ENCODE results near the gene SLC9A2.

Gene SLC9A2

GRCh38 chr2:102585847-102586404 is 33.4 kb upstream of the SLC9A2 start:
- Histone ChIP-seq H3K79me1 (ENCODE audit: low read length) (no peaks in the 10 kb centered on the region), H3K27ac (ENCODE audit: low read depth, low read length) (no peak overlapping the region), H3K4ac (ENCODE audit: low read depth, low read length) (no peak overlapping the region), H4K8ac (ENCODE audit: low read depth, low read length) (no peak overlapping the region), H3K56ac (ENCODE audit: low read length) (no peak overlapping the region), H3K4me3 (ENCODE audit: low read length) (no peak overlapping the region), H2BK120ac (ENCODE audit: low read depth, low read length) (no peak overlapping the region), H3K18ac (ENCODE audit: low read length) (no peak overlapping the region), H3K9ac (ENCODE audit: low read length) (no peak overlapping the region), H3K27me3 (ENCODE audit: insufficient read depth, low read length, poor library complexity) (no peaks in the 10 kb centered on the region), H2BK15ac (replicated peaks; ENCODE audit: low read depth) (no peak overlapping the region), H4K5ac (ENCODE audit: low read length) (no peak overlapping the region), H3K79me2 (ENCODE audit: control insufficient read depth, insufficient read depth, low read length) (no peaks in the 10 kb centered on the region), H2AK5ac (ENCODE audit: low read length) (no peak overlapping the region), H3K23ac (ENCODE audit: low read length) (no peak overlapping the region), H3K36me3 (ENCODE audit: control insufficient read depth, insufficient read depth, low read length) (no peaks in the 10 kb centered on the region), H3K4me1 (ENCODE audit: control insufficient read depth, low read depth, low read length) (no peaks in the 10 kb centered on the region), H3K4me2 (ENCODE audit: low read length) (no peak overlapping the region), H2BK5ac (ENCODE audit: low read length) (no peak overlapping the region)
- peak; percentile 23 for DNase-seq
- WGBS (ENCODE audit: extremely low coverage, insufficient coverage, low lambda C conversion rate): no CpG with 5 or more reads among the region's 6 CpGs

DNA sequence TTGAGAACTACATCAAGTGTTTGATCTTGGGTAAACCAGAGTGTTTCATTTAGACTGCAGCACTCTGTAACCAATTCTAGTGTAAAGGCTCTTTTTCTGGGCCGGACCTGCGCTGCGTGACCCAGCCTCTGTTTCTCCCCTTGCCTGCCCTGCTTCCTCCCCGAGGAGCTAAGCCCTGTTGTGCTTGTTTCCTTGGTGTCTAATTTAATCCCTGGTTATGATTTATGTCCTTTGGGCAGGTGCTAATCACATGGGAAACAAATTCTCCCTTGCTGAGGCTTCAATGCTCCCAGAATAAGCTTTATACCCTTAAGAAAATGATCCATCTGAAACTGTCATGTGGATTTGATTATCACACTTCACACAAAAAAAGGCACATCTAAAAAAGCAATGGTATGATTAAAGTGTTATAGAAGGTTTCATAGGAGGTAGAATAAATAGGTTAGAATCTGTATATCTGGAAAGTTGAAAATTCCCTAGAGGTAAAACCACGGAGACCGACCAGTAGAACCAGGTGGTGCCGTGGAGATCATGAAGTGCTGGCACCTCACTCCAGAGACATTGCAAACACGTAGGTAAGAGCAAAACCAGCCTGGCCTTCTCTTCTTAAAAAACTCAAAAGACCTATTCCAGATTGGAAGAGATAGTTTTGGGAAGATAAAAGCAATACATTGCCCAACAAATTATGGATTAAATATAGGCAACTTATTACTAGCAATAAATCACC is 31.0 kb upstream of the SLC9A2 start:
- H3K18ac ChIP-seq (ENCODE audit: low read length): no peak overlapping the region
- no peaks in the 10 kb centered on the region for H3K36me3 ChIP-seq (ENCODE audit: control insufficient read depth, insufficient read depth, low read length)
- no peak overlapping the region for H2AK5ac ChIP-seq (ENCODE audit: low read length)
- no peak overlapping the region for H4K5ac ChIP-seq (ENCODE audit: low read length)
- no peak overlapping the region for H3K4me3 ChIP-seq (ENCODE audit: low read length)
- H3K27me3 ChIP-seq (ENCODE audit: insufficient read depth, low read length, poor library complexity): no peaks in the 10 kb centered on the region
- no peak overlapping the region for H3K23ac ChIP-seq (ENCODE audit: low read length)
- no peak overlapping the region for H3K9ac ChIP-seq (ENCODE audit: low read length)
- no peak overlapping the region for H3K4ac ChIP-seq (ENCODE audit: low read depth, low read length)
- no peak overlapping the region for H4K8ac ChIP-seq (ENCODE audit: low read depth, low read length)
- H3K79me1 ChIP-seq (ENCODE audit: low read length): no peaks in the 10 kb centered on the region
- no peak overlapping the region for H2BK5ac ChIP-seq (ENCODE audit: low read length)
- DNase-seq: no peak
- H2BK120ac ChIP-seq (ENCODE audit: low read depth, low read length): no peak overlapping the region
- H3K27ac ChIP-seq (ENCODE audit: low read depth, low read length): no peak overlapping the region
- H2BK15ac ChIP-seq (replicated peaks; ENCODE audit: low read depth): no peak overlapping the region
- H3K4me1 ChIP-seq (ENCODE audit: control insufficient read depth, low read depth, low read length): no peaks in the 10 kb centered on the region
- H3K4me2 ChIP-seq (ENCODE audit: low read length): no peak overlapping the region
- no peak overlapping the region for H3K56ac ChIP-seq (ENCODE audit: low read length)
- WGBS (ENCODE audit: extremely low coverage, insufficient coverage, low lambda C conversion rate): no CpG with 5 or more reads among the region's 8 CpGs
- H3K79me2 ChIP-seq (ENCODE audit: control insufficient read depth, insufficient read depth, low read length): no peaks in the 10 kb centered on the region

- H3K4ac ChIP-seq (ENCODE audit: low read depth, low read length): no peak overlapping the region
- H3K4me2 ChIP-seq (ENCODE audit: low read length): no peak overlapping the region
- no peak overlapping the region for H3K18ac ChIP-seq (ENCODE audit: low read length)
- no peak overlapping the region for H4K5ac ChIP-seq (ENCODE audit: low read length)
- DNase-seq: no peak
- H2AK5ac ChIP-seq (ENCODE audit: low read length): no peak overlapping the region
- no peaks in the 10 kb centered on the region for H3K27me3 ChIP-seq (ENCODE audit: insufficient read depth, low read length, poor library complexity)
- no peak overlapping the region for H3K27ac ChIP-seq (ENCODE audit: low read depth, low read length)
- H3K9ac ChIP-seq (ENCODE audit: low read length): no peak overlapping the region
- H2BK15ac ChIP-seq (replicated peaks; ENCODE audit: low read depth): no peak overlapping the region
- H3K56ac ChIP-seq (ENCODE audit: low read length): no peak overlapping the region
- no peaks in the 10 kb centered on the region for H3K79me1 ChIP-seq (ENCODE audit: low read length)
- no peak overlapping the region for H3K4me3 ChIP-seq (ENCODE audit: low read length)
- no peak overlapping the region for H2BK120ac ChIP-seq (ENCODE audit: low read depth, low read length)
- H3K36me3 ChIP-seq (ENCODE audit: control insufficient read depth, insufficient read depth, low read length): no peaks in the 10 kb centered on the region
- no peak overlapping the region for H3K23ac ChIP-seq (ENCODE audit: low read length)
- no peaks in the 10 kb centered on the region for H3K79me2 ChIP-seq (ENCODE audit: control insufficient read depth, insufficient read depth, low read length)
- H4K8ac ChIP-seq (ENCODE audit: low read depth, low read length): no peak overlapping the region
- no peaks in the 10 kb centered on the region for H3K4me1 ChIP-seq (ENCODE audit: control insufficient read depth, low read depth, low read length)
- no peak overlapping the region for H2BK5ac ChIP-seq (ENCODE audit: low read length)
- WGBS (ENCODE audit: extremely low coverage, insufficient coverage, low lambda C conversion rate): no CpG with 5 or more reads among the region's 4 CpGs
Observed at GRCh38 chr2:102589444-102589843, 29.9 kb upstream of the SLC9A2 start.

DNA sequence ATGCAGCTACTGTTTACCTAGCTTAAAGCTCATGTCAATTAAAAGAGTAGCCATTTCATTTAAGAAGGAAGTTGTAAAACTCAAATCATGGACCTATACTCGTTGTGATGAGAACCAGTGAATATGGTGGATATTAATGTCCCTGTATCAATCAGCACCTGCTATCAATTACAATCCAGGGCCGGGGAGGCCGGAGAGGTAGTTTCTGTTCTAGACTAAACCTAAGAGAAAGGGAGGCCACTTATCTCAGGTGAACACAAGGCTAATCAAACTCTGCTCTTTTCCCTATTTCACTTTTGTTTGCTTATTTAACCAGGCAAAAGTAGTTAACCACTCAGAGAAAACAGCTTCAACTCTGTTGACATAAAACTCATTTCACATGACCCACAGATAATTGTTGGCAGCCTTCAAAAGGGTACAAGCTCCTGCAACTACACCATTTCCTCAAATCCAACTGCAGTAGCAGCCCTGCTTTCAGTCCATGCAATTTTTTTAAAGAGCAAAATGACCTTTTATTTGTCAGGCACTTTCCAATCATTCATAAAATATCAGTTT is 27.8 kb upstream of the SLC9A2 start:
- Histone ChIP-seq H2BK15ac (replicated peaks; ENCODE audit: low read depth) (no peak overlapping the region), H3K4me2 (ENCODE audit: low read length) (no peak overlapping the region), H3K27me3 (ENCODE audit: insufficient read depth, low read length, poor library complexity) (no peaks in the 10 kb centered on the region), H4K8ac (ENCODE audit: low read depth, low read length) (no peak overlapping the region), H4K5ac (ENCODE audit: low read length) (no peak overlapping the region), H3K36me3 (ENCODE audit: control insufficient read depth, insufficient read depth, low read length) (no peaks in the 10 kb centered on the region), H2AK5ac (ENCODE audit: low read length) (no peak overlapping the region), H2BK5ac (ENCODE audit: low read length) (no peak overlapping the region), H2BK120ac (ENCODE audit: low read depth, low read length) (no peak overlapping the region), H3K79me2 (ENCODE audit: control insufficient read depth, insufficient read depth, low read length) (no peaks in the 10 kb centered on the region), H3K18ac (ENCODE audit: low read length) (no peak overlapping the region), H3K23ac (ENCODE audit: low read length) (no peak overlapping the region), H3K4ac (ENCODE audit: low read depth, low read length) (no peak overlapping the region), H3K4me3 (ENCODE audit: low read length) (no peak overlapping the region), H3K79me1 (ENCODE audit: low read length) (no peaks in the 10 kb centered on the region), H3K56ac (ENCODE audit: low read length) (no peak overlapping the region), H3K9ac (ENCODE audit: low read length) (no peak overlapping the region), H3K27ac (ENCODE audit: low read depth, low read length) (no peak overlapping the region), H3K4me1 (ENCODE audit: control insufficient read depth, low read depth, low read length) (no peaks in the 10 kb centered on the region)
- WGBS (ENCODE audit: extremely low coverage, insufficient coverage, low lambda C conversion rate): no CpG with 5 or more reads among the region's 3 CpGs
- DNase-seq: no peak

DNA sequence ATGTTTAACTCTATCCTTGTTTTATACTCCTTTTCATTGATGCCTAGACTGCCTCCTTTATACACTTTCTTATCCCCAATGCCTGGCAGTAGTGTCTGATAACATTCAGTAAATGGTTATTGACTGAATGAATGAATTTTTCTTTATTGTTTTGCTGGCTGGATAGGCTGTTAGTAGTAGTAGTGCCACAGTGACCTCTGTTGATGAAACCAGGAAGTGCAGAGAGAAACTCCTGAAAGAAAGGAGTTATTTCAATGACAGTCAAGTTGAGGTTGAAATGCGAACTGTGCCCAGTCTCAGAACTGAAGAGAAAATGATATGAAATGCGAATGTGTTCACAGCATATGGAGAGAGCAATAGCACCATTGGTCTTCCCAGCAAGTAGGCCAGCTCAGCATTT is 26.8 kb upstream of the SLC9A2 start:
- Histone ChIP-seq H3K79me2 (ENCODE audit: control insufficient read depth, insufficient read depth, low read length) (no peaks in the 10 kb centered on the region), H3K4ac (ENCODE audit: low read depth, low read length) (no peak overlapping the region), H3K79me1 (ENCODE audit: low read length) (no peaks in the 10 kb centered on the region), H3K4me1 (ENCODE audit: control insufficient read depth, low read depth, low read length) (no peaks in the 10 kb centered on the region), H3K9ac (ENCODE audit: low read length) (no peak overlapping the region), H3K23ac (ENCODE audit: low read length) (no peak overlapping the region), H3K56ac (ENCODE audit: low read length) (no peak overlapping the region), H3K36me3 (ENCODE audit: control insufficient read depth, insufficient read depth, low read length) (no peaks in the 10 kb centered on the region), H3K18ac (ENCODE audit: low read length) (no peak overlapping the region), H2BK15ac (replicated peaks; ENCODE audit: low read depth) (no peak overlapping the region), H3K27me3 (ENCODE audit: insufficient read depth, low read length, poor library complexity) (no peaks in the 10 kb centered on the region), H4K8ac (ENCODE audit: low read depth, low read length) (no peak overlapping the region), H2BK5ac (ENCODE audit: low read length) (no peak overlapping the region), H3K4me3 (ENCODE audit: low read length) (no peak overlapping the region), H2BK120ac (ENCODE audit: low read depth, low read length) (no peak overlapping the region), H4K5ac (ENCODE audit: low read length) (no peak overlapping the region), H3K4me2 (ENCODE audit: low read length) (no peak overlapping the region), H3K27ac (ENCODE audit: low read depth, low read length) (no peak overlapping the region), H2AK5ac (ENCODE audit: low read length) (no peak overlapping the region)
- DNase-seq: peak; percentile 10
- WGBS (ENCODE audit: extremely low coverage, insufficient coverage, low lambda C conversion rate): no CpG with 5 or more reads among the region's 2 CpGs

Data from mesendoderm (in vitro differentiated cells).